ENCODE data around the gene NDUFS1. TPM values are rescaled to one million over a fixed set of nuclear protein-coding genes. Genes with fewer than 3 reads are reported as not detected.

Gene NDUFS1
- total RNA-seq, 1 donor from 2014 or later: 82.7 TPM

- Mint-ChIP-seq H3K4me1 (ENCODE audit: low read depth) (no peaks in the 10 kb centered on the region), H3K9me3 (ENCODE audit: low read depth) (no peaks in the 10 kb centered on the region), H3K4me3 (ENCODE audit: unreplicated experiment) (no peak overlapping the region), H3K36me3 (ENCODE audit: low read depth) (no peaks in the 10 kb centered on the region), H3K27ac (ENCODE audit: unreplicated experiment) (no peak overlapping the region), H3K27me3 (ENCODE audit: low read depth) (no peaks in the 10 kb centered on the region)
- DNase-seq (ENCODE audit: low spot score): no peak
- TF ChIP-seq CTCF (IDR thresholded peaks at IDR 0.05): no peak
Observed at GRCh38 chr2:206098471-206098870, 60.8 kb downstream of the NDUFS1 start.

- no peak for TF ChIP-seq CTCF (IDR thresholded peaks at IDR 0.05)
- DNase-seq (ENCODE audit: low spot score): no peak
- no peaks in the 10 kb centered on the region for H3K36me3 Mint-ChIP-seq (ENCODE audit: low read depth)
- H3K27ac Mint-ChIP-seq (ENCODE audit: unreplicated experiment): no peak overlapping the region
- H3K9me3 Mint-ChIP-seq (ENCODE audit: low read depth): no peaks in the 10 kb centered on the region
- no peak overlapping the region for H3K4me3 Mint-ChIP-seq (ENCODE audit: unreplicated experiment)
- peaks cover 3% of the 10 kb centered on the region for H3K4me1 Mint-ChIP-seq (ENCODE audit: low read depth)
- H3K27me3 Mint-ChIP-seq (ENCODE audit: low read depth): no peaks in the 10 kb centered on the region
Observed at GRCh38 chr2:206096876-206097275, 62.4 kb downstream of the NDUFS1 start.

GRCh38 chr2:206095536-206096332 is 63.5 kb downstream of the NDUFS1 start:
- H3K27me3 Mint-ChIP-seq (ENCODE audit: low read depth): no peaks in the 10 kb centered on the region
- no peaks in the 10 kb centered on the region for H3K9me3 Mint-ChIP-seq (ENCODE audit: low read depth)
- H3K4me3 Mint-ChIP-seq (ENCODE audit: unreplicated experiment): no peak overlapping the region
- TF ChIP-seq CTCF (IDR thresholded peaks at IDR 0.05): no peak
- no peak overlapping the region for H3K27ac Mint-ChIP-seq (ENCODE audit: unreplicated experiment)
- no peak for DNase-seq (ENCODE audit: low spot score)
- H3K4me1 Mint-ChIP-seq (ENCODE audit: low read depth): peaks cover 5% of the 10 kb centered on the region
- no peaks in the 10 kb centered on the region for H3K36me3 Mint-ChIP-seq (ENCODE audit: low read depth)

- Mint-ChIP-seq H3K9me3 (ENCODE audit: low read depth) (no peaks in the 10 kb centered on the region), H3K27me3 (ENCODE audit: low read depth) (no peaks in the 10 kb centered on the region), H3K27ac (ENCODE audit: unreplicated experiment) (no peak overlapping the region), H3K36me3 (ENCODE audit: low read depth) (no peaks in the 10 kb centered on the region), H3K4me3 (ENCODE audit: unreplicated experiment) (no peak overlapping the region), H3K4me1 (ENCODE audit: low read depth) (peaks cover 11% of the 10 kb centered on the region)
- no peak for DNase-seq (ENCODE audit: low spot score)
- no peak for TF ChIP-seq CTCF (IDR thresholded peaks at IDR 0.05)
Observed at GRCh38 chr2:206092297-206092696, 66.9 kb downstream of the NDUFS1 start.

GRCh38 chr2:206088248-206088647 is 71.0 kb downstream of the NDUFS1 start:
- H3K36me3 Mint-ChIP-seq (ENCODE audit: low read depth): no peaks in the 10 kb centered on the region
- no peak for DNase-seq (ENCODE audit: low spot score)
- no peak overlapping the region for H3K27ac Mint-ChIP-seq (ENCODE audit: unreplicated experiment)
- peaks cover 28% of the 10 kb centered on the region for H3K4me1 Mint-ChIP-seq (ENCODE audit: low read depth)
- H3K9me3 Mint-ChIP-seq (ENCODE audit: low read depth): no peaks in the 10 kb centered on the region
- no peaks in the 10 kb centered on the region for H3K27me3 Mint-ChIP-seq (ENCODE audit: low read depth)
- TF ChIP-seq CTCF (IDR thresholded peaks at IDR 0.05): no peak
- no peak overlapping the region for H3K4me3 Mint-ChIP-seq (ENCODE audit: unreplicated experiment)

Data from chondrocyte (in vitro differentiated cells).